ENCODE results near the gene OLIG2. TPM values are rescaled to one million over a fixed set of nuclear protein-coding genes. Genes with fewer than 3 reads are reported as not detected.

Gene OLIG2
- total RNA-seq, 1 experiment from 2014 or later = 0.79 TPM

GRCh38 chr21:33021667-33022066 is 4.1 kb upstream of the OLIG2 start:
- peaks cover 50% of the 10 kb centered on the region for H3K4me1 Mint-ChIP-seq
- no peak overlapping the region for H3K4me3 Mint-ChIP-seq
- TF ChIP-seq MYBL2 (CRISPR knock-in tag; IDR thresholded peaks at IDR 0.05) (no peak), AFF4 (CRISPR knock-in tag; IDR thresholded peaks at IDR 0.05; ENCODE audit: borderline replicate concordance) (no peak), ZNF138 (CRISPR knock-in tag; conservative IDR thresholded peaks at IDR 0.05) (no peak), ZNF281 (CRISPR knock-in tag; IDR thresholded peaks at IDR 0.05) (no peak), RELA (CRISPR knock-in tag; IDR thresholded peaks at IDR 0.05; ENCODE audit: borderline replicate concordance) (no peak), MAX (CRISPR knock-in tag; IDR thresholded peaks at IDR 0.05) (no peak), ESRRA (CRISPR knock-in tag; IDR thresholded peaks at IDR 0.05; ENCODE audit: borderline replicate concordance) (no peak), NR2C2 (CRISPR knock-in tag; IDR thresholded peaks at IDR 0.05) (no peak), MLX (CRISPR knock-in tag; IDR thresholded peaks at IDR 0.05) (no peak), USF2 (CRISPR knock-in tag; IDR thresholded peaks at IDR 0.05) (no peak), KAT7 (CRISPR knock-in tag; IDR thresholded peaks at IDR 0.05; ENCODE audit: borderline replicate concordance) (no peak), ZNF317 (CRISPR knock-in tag; IDR thresholded peaks at IDR 0.05; ENCODE audit: borderline replicate concordance, low read depth) (no peak), JUN (CRISPR knock-in tag; IDR thresholded peaks at IDR 0.05) (no peak), GRHL2 (CRISPR knock-in tag; IDR thresholded peaks at IDR 0.05; ENCODE audit: insufficient replicate concordance, severe bottlenecking) (no peak), FOXK1 (CRISPR knock-in tag; IDR thresholded peaks at IDR 0.05) (no peak), ELF4 (CRISPR knock-in tag; IDR thresholded peaks at IDR 0.05; ENCODE audit: low read depth) (no peak), JAZF1 (CRISPR knock-in tag; IDR thresholded peaks at IDR 0.05) (no peak), ZNF219 (CRISPR knock-in tag; IDR thresholded peaks at IDR 0.05; ENCODE audit: borderline replicate concordance) (no peak)
- no peaks in the 10 kb centered on the region for H3K36me3 Mint-ChIP-seq
- CTCF ChIA-PET = interaction anchor here (2.4 to 4.7 kb wide), 3 partner anchors 27 to 106 kb away, joined by 10 to 23 read pairs (median 20); no protein-coding TSS in a partner anchor
- ATAC-seq (no peak), DNase-seq (ENCODE audit: low spot score) (no peak)
- H3K9me3 Mint-ChIP-seq = no peaks in the 10 kb centered on the region
- POLR2A ChIA-PET = no interaction called here
- no peak overlapping the region for H3K27ac Mint-ChIP-seq
- peaks cover 100% of the 10 kb centered on the region for H3K27me3 Mint-ChIP-seq (ENCODE audit: low read depth)

- Mint-ChIP-seq H3K27me3 (ENCODE audit: low read depth) (peaks cover 100% of the 10 kb centered on the region), H3K4me1 (peaks cover 55% of the 10 kb centered on the region), H3K4me3 (peak overlapping the region; percentile 77), H3K36me3 (no peaks in the 10 kb centered on the region), H3K27ac (no peak overlapping the region), H3K9me3 (no peaks in the 10 kb centered on the region)
- no peak for ATAC-seq
- no peak for TF ChIP-seq ATF2 (CRISPR knock-in tag; IDR thresholded peaks at IDR 0.05; ENCODE audit: borderline replicate concordance, low read depth)
- no peak for TF ChIP-seq AFF4 (CRISPR knock-in tag; IDR thresholded peaks at IDR 0.05; ENCODE audit: borderline replicate concordance)
- TF ChIP-seq TCF7 (CRISPR knock-in tag; IDR thresholded peaks at IDR 0.05; ENCODE audit: low read depth) = no peak
- TF ChIP-seq CREM (CRISPR knock-in tag; IDR thresholded peaks at IDR 0.05) = no peak
- TF ChIP-seq ESRRA (CRISPR knock-in tag; IDR thresholded peaks at IDR 0.05; ENCODE audit: borderline replicate concordance) = no peak
- DNase-seq (ENCODE audit: low spot score) = no peak
- CTCF ChIA-PET = interaction anchor here (1.4 to 4.7 kb wide), 5 partner anchors 28 to 175 kb away, joined by 4 to 23 read pairs (median 10); no protein-coding TSS in a partner anchor
- POLR2A ChIA-PET = no interaction called here
Observed at GRCh38 chr21:33022489-33022827, 3.3 kb upstream of the OLIG2 start.
